B cell (primary cell): Measurements from ENCODE around the gene DNAJC7.

Source experiments
- CTCF ChIP-seq: fragments of 200-600 bp; IDR thresholded peaks from one replicate; pipeline ENCODE4 v1.8.0; 2022; ENCODE audit warnings: antibody characterized with exemption, mild to moderate bottlenecking
- EZH2 ChIP-seq: IDR thresholded peaks from 2 replicates; pipeline ENCODE4 v1.6.1; 2012; ENCODE audit warnings: borderline replicate concordance, low read depth, mild to moderate bottlenecking, moderate library complexity, low read length; ENCODE audit not compliant: insufficient read depth, poor library complexity, severe bottlenecking

DNA sequence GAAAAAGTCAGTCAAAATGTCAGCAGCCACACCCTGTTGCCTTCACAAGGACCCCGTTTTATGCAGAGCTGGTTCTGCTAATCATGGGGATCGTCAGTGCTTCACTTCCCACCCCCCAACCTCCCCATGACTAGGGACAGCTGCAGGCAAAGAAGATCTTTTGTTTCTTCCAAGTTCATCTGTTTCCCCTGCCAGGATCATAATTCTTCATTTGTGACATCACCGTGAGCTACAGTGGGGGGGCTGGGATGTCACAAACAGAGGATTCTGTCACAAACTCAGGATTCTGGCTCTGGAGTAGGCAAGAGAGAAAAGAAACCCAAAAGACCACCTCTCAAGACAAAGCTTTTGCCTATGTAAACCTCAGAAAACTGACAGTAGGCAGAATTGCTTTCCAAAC is 24.7 kb downstream of the DNAJC7 start:
- no peak for TF ChIP-seq CTCF
- no peak for TF ChIP-seq EZH2
